NCI-H1417 (cell line): ENCODE results near the gene YBX2.
A peak's percentile ranks its signal among the peaks of the same experiment; 100 is the strongest.
"Not testable (repeated sequence)": the region's sequence is repeated elsewhere in the genome, so short reads cannot be mapped to it uniquely, and the experiment has no call there.

Source experiments
- DNase-seq, 3 experiments: peaks; one replicate each; lab custom pipeline; 2025; lab: John Stamatoyannopoulos, UW

YBX2 gene

GRCh38 chr17:7243838-7244237, 50.6 kb downstream of the YBX2 start:
- DNase-seq: not testable (repeated sequence)

GRCh38 chr17:7243453-7243729, 51.0 kb downstream of the YBX2 start:
- DNase-seq: no peak

- DNase-seq: peak; percentile 90 to 95 (median 92)
Observed at GRCh38 chr17:7242717-7243452, 51.6 kb downstream of the YBX2 start.

- peak; percentile 85 to 94 (median 88) for DNase-seq
Observed at GRCh38 chr17:7241783-7242716, 52.4 kb downstream of the YBX2 start, which contains the start of gene GABARAP. TSS of gene GABARAP (minus strand) at chr17:7242449. CDS start at chr17:7242330, 119 bp downstream.

- no peak for DNase-seq
Observed at GRCh38 chr17:7241090-7241733, 53.2 kb downstream of the YBX2 start.

GRCh38 chr17:7240375-7240774, 54.1 kb downstream of the YBX2 start:
- no peak for DNase-seq

- peak; percentile 94 to 98 (median 96) for DNase-seq
Observed at GRCh38 chr17:7239091-7240027, 55.1 kb downstream of the YBX2 start, which contains the start of gene PHF23. TSS of gene PHF23 (minus strand) at chr17:7239457. CDS start at chr17:7239279, 178 bp downstream.

GRCh38 chr17:7238420-7239090, 55.9 kb downstream of the YBX2 start:
- peak in 2 of 3 experiments; percentile 30 to 57 for DNase-seq
